ENCODE measurements around the gene PRKCQ. TPM values are rescaled to one million over a fixed set of nuclear protein-coding genes. Genes with fewer than 3 reads are reported as not detected.

The PRKCQ gene
- total and polyA plus RNA-seq, 2 of the 13 experiments (the other 11 are each of a cell fraction or from before 2014, with no cell fraction given) = 0.13 to 0.35 TPM

DNA sequence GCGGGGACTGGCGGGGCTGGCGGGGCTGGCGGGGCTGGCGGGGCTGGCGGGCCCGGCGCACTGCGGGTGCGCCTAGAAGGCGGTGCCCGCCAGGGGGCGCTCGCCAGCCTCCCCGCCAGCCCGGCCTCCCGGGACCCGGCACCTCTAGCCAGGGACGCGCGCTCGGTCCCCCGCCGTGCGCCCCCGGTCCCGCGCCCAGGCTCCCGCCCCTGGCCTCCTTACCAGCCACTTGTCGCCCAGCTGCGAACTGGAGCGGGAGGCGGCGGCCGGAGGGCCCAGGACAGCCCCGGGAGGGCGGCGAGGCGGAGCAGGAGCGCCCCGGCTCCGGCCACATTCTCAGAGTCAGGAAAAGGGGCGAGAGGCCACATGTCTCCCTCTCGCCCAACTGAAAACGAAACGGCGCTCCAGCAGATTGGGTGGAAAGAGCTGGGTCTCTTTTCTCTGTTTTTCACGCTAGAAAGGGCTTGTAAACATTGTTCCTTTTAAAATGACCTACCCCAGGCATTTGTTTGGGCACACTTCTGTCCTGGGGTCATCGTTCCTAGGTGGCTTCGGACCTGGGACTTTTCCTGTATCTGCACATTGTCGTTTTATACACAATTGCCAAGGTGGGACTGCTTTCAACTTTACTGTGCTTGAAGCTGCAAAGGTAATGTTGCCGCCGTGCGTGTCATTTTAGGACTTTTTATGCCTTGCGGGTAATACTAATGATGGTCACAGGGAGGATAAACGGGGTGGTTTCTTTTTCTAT, 378 bp upstream of the PRKCQ start (continued):
- TF ChIP-seq, protein P1, sequence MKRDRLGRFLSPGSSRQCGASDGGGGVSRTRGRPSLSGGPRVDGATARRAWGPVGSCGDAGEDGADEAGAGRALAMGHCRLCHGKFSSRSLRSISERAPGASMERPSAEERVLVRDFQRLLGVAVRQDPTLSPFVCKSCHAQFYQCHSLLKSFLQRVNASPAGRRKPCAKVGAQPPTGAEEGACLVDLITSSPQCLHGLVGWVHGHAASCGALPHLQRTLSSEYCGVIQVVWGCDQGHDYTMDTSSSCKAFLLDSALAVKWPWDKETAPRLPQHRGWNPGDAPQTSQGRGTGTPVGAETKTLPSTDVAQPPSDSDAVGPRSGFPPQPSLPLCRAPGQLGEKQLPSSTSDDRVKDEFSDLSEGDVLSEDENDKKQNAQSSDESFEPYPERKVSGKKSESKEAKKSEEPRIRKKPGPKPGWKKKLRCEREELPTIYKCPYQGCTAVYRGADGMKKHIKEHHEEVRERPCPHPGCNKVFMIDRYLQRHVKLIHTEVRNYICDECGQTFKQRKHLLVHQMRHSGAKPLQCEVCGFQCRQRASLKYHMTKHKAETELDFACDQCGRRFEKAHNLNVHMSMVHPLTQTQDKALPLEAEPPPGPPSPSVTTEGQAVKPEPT (CRISPR knock-in tag; IDR thresholded peaks at IDR 0.05; ENCODE audit: low read depth) = no peak
- TF ChIP-seq MED8 (CRISPR knock-in tag; IDR thresholded peaks at IDR 0.05; ENCODE audit: insufficient replicate concordance) = no peak
- TF ChIP-seq PLRG1 (conservative IDR thresholded peaks at IDR 0.05) = no peak
- TF ChIP-seq ZNF501 (CRISPR knock-in tag; IDR thresholded peaks at IDR 0.05) = no peak
- no peak for TF ChIP-seq ZSCAN12 (CRISPR knock-in tag; IDR thresholded peaks at IDR 0.05)
- TF ChIP-seq, protein P2, sequence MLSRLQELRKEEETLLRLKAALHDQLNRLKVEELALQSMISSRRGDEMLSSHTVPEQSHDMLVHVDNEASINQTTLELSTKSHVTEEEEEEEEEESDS (CRISPR knock-in tag; IDR thresholded peaks at IDR 0.05; ENCODE audit: borderline replicate concordance) = no peak
- no peak for TF ChIP-seq ZFYVE20 (CRISPR knock-in tag; IDR thresholded peaks at IDR 0.05; ENCODE audit: borderline replicate concordance, low read depth)
- TF ChIP-seq, protein P3, sequence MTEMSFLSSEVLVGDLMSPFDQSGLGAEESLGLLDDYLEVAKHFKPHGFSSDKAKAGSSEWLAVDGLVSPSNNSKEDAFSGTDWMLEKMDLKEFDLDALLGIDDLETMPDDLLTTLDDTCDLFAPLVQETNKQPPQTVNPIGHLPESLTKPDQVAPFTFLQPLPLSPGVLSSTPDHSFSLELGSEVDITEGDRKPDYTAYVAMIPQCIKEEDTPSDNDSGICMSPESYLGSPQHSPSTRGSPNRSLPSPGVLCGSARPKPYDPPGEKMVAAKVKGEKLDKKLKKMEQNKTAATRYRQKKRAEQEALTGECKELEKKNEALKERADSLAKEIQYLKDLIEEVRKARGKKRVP (CRISPR knock-in tag; IDR thresholded peaks at IDR 0.05) = no peak
- no peak for TF ChIP-seq BORCS8-MEF2B (CRISPR knock-in tag; IDR thresholded peaks at IDR 0.05)
- TF ChIP-seq ATM (IDR thresholded peaks at IDR 0.05; ENCODE audit: borderline replicate concordance) = no peak
- no peak for TF ChIP-seq ZNF124 (CRISPR knock-in tag; IDR thresholded peaks at IDR 0.05)
- no peak for TF ChIP-seq NFRKB (IDR thresholded peaks at IDR 0.05)
- no peak for TF ChIP-seq ZNF3 (CRISPR knock-in tag; IDR thresholded peaks at IDR 0.05)
- TF ChIP-seq MYNN (CRISPR knock-in tag; IDR thresholded peaks at IDR 0.05; ENCODE audit: low read depth) = no peak
- TF ChIP-seq GATA4 (IDR thresholded peaks at IDR 0.05; ENCODE audit: borderline replicate concordance, low read depth) = no peak
- TF ChIP-seq MAFF (IDR thresholded peaks at IDR 0.05; ENCODE audit: low read depth, low read length) = no peak
- peak; percentile 75 for TF ChIP-seq PHF8 (CRISPR knock-in tag; IDR thresholded peaks at IDR 0.05)
- TF ChIP-seq SMARCE1 (IDR thresholded peaks at IDR 0.05; ENCODE audit: borderline replicate concordance) = no peak
- TF ChIP-seq ZNF570 (CRISPR knock-in tag; IDR thresholded peaks at IDR 0.05; ENCODE audit: borderline replicate concordance) = no peak
- no peak for TF ChIP-seq BCL6 (CRISPR knock-in tag; IDR thresholded peaks at IDR 0.05)
- TF ChIP-seq ZNF121 (CRISPR knock-in tag; IDR thresholded peaks at IDR 0.05) = peak; percentile 54; the same call in 1 of the 2 replicates
- no peak for TF ChIP-seq ZSCAN31 (CRISPR knock-in tag; IDR thresholded peaks at IDR 0.05; ENCODE audit: low read depth)
- peak; percentile 39; the same call in 1 of the 2 replicates for TF ChIP-seq PHF20 (CRISPR knock-in tag; IDR thresholded peaks at IDR 0.05)
- no peak for TF ChIP-seq ZNF589 (CRISPR knock-in tag; conservative IDR thresholded peaks at IDR 0.05)
- TF ChIP-seq, protein P4, sequence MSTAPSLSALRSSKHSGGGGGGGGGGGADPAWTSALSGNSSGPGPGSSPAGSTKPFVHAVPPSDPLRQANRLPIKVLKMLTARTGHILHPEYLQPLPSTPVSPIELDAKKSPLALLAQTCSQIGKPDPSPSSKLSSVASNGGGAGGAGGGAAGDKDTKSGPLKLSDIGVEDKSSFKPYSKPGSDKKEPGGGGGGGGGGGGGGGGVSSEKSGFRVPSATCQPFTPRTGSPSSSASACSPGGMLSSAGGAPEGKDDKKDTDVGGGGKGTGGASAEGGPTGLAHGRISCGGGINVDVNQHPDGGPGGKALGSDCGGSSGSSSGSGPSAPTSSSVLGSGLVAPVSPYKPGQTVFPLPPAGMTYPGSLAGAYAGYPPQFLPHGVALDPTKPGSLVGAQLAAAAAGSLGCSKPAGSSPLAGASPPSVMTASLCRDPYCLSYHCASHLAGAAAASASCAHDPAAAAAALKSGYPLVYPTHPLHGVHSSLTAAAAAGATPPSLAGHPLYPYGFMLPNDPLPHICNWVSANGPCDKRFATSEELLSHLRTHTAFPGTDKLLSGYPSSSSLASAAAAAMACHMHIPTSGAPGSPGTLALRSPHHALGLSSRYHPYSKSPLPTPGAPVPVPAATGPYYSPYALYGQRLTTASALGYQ (CRISPR knock-in tag; IDR thresholded peaks at IDR 0.05) = no peak
- TF ChIP-seq ZNF879 (CRISPR knock-in tag; IDR thresholded peaks at IDR 0.05) = 0 out of 2 replicates have a peak, but pooled peaks have one; percentile 48
- TF ChIP-seq ZMYM4 (CRISPR knock-in tag; IDR thresholded peaks at IDR 0.05) = peak; percentile 69; the same call in 1 of the 2 replicates
- no peak for TF ChIP-seq ZFP36L2 (CRISPR knock-in tag; IDR thresholded peaks at IDR 0.05)

Data from HepG2 (cell line).